Spleen (tissue), 11 donors: ENCODE data around the gene SCG5. TPM values are rescaled to one million over a fixed set of nuclear protein-coding genes. Genes with fewer than 3 reads are reported as not detected.

Source experiments
- DNase-seq: peaks from one replicate; pipeline ENCODE4 v3.0.0-alpha.2; 2020
- H3K27ac ChIP-seq, 8 donors: fragments of 200-600 bp; sonication (generic) in 7 of 8; 1 replicate in 4 of 8; 2 replicates in 4 of 8; pipeline versions ENCODE4 v1.5.0 to v1.8.0; 2016 to 2021; ENCODE audit warnings: inconsistent platforms in 4 of 8, mild to moderate bottlenecking in 4 of 8, moderate library complexity in 1 of 8
- H3K27me3 ChIP-seq, 7 donors: fragments of 200-600 bp; sonication (generic) in 6 of 7; replicated peaks in 1 of 7; 1 replicate in 4 of 7; 2 replicates in 3 of 7; pipeline versions ENCODE4 v1.5.0 to v1.8.0; 2016 to 2021; ENCODE audit warnings: inconsistent platforms in 3 of 7, mild to moderate bottlenecking in 1 of 7
- H3K36me3 ChIP-seq, 6 donors: fragments of 200-600 bp; sonication (generic) in 5 of 6; 1 replicate in 4 of 6; 2 replicates in 2 of 6; pipeline versions ENCODE4 v1.5.0 to v1.8.0; 2016 to 2021; ENCODE audit warnings: inconsistent platforms in 2 of 6
- H3K4me1 ChIP-seq, 6 donors: fragments of 200-600 bp; sonication (generic) in 5 of 6; 1 replicate in 3 of 6; 2 replicates in 3 of 6; pipeline versions ENCODE4 v1.5.0 to v1.8.0; 2016 to 2021; ENCODE audit warnings: inconsistent platforms in 3 of 6
- H3K4me3 ChIP-seq, 8 donors: fragments of 200-600 bp; sonication (generic) in 7 of 8; 1 replicate in 4 of 8; 2 replicates in 4 of 8; pipeline versions ENCODE4 v1.5.0 to v1.8.0; 2016 to 2021; ENCODE audit warnings: inconsistent platforms in 4 of 8, mild to moderate bottlenecking in 4 of 8, moderate library complexity in 2 of 8
- H3K9me3 ChIP-seq, 8 donors: fragments of 200-600 bp; sonication (generic) in 7 of 8; 1 replicate in 4 of 8; 2 replicates in 4 of 8; pipeline versions ENCODE4 v1.5.0 to v1.8.0; 2016 to 2021; ENCODE audit warnings: inconsistent platforms in 4 of 8
- CTCF ChIP-seq, 11 experiments: fragments of 200-600 bp in 7 of 11; fragments of 450-650 bp in 4 of 11; sonication (generic) in 4 of 11; IDR thresholded peaks in 8 of 11; conservative IDR thresholded peaks in 3 of 11; 1 replicate in 7 of 11; 2 replicates in 4 of 11; pipeline versions ENCODE4 v1.4.0 to v1.8.0; 2016 to 2021; ENCODE audit warnings: antibody characterized with exemption in 11 of 11, inconsistent platforms in 4 of 11, mild to moderate bottlenecking in 1 of 11
- POLR2A ChIP-seq, 3 donors: fragments of 450-650 bp; IDR thresholded peaks; one replicate each; pipeline ENCODE4 v1.5.1; 2017; ENCODE audit warnings: antibody characterized with exemption in 3 of 3, mild to moderate bottlenecking in 1 of 3
- POLR2AphosphoS5 ChIP-seq, 3 donors: sonication (generic); formaldehyde crosslinking; IDR thresholded peaks; one replicate each; pipeline ENCODE4 v1.5.1; 2017; ENCODE audit warnings: antibody characterized with exemption in 3 of 3
- WGBS, 5 donors: extraction: QIAGEN DNeasy Blood & Tissue Kit in 3 of 5; methylation state at CpG; one replicate each; pipeline versions ENCODE4 v1.1.5 to v1.1.7; 2013 to 2018; 5-methylcytosine and 5-hydroxymethylcytosine counted together
- intact Hi-C: fragments of 100-400 bp; cut with DNase I; formaldehyde crosslinking; loops from one replicate; pipeline ENCODE4 v1.15.0; 2023; ENCODE audit warnings: low total_unique reads
- polyA plus RNA-seq, 3 donors: library from polyadenylated mRNA; stranded (reverse); fragments of 200-250 nt; gene quantifications; one replicate each; pipeline ENCODE4 v1.2.1, GENCODE V29; 2013
- total RNA-seq, 7 donors: library from RNA; depleted of rRNA in 3 of 7; stranded (reverse); fragments of >200 nt in 3 of 7; fragmentation: NEBNext Ultra II Directional in 4 of 7; extraction: Animal tissue kit (Norgen Biotek cat#: 25700) in 4 of 7; gene quantifications; one replicate each; pipeline versions ENCODE4 v1.1.0 to v1.2.1, GENCODE V29; 2016 to 2021
- donor health status: healthy with polysubstance abuse.
- donor health status: DM: no; HTN: no; CAD: no; lungs with moderate emphysema.
- donor health status: DM: no; HTN: no; CAD: no.
- donor health status: Bipolar disorder and iron deficiency.
- donor health status: healthy.
- donor health status: DM: no; HTN: no; CAD: no.
- donor health status: DM: yes; HTN: yes; CAD: no.

SCG5 gene
- total and polyA plus RNA-seq, 10 donors, result 0.54 to 2.4 (median 1.2) TPM; not detected in 5

DNA sequence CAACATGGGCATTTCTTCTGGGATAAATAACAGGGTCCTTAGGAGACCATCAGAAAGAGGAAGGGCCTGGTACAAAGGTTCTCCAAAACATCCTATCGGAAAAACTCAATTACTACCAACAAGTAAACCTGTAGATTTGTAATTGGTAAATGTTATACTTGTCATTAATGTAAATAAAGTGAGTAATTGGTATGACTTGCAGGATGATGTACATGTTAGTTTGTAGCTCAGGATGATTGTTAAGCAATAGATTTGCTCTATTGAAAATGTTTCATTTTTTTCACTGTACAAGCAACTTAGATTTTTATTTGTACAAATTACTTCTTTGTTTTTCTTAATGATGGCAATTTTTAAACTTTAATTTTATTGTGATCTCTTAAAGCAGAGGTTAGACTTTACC is 3.8 kb upstream of the SCG5 start:
- no peak for DNase-seq
- peaks cover 0 to 13% (median 0%) of the 10 kb centered on the region in 7 donors for H3K27me3 ChIP-seq
- H3K27ac ChIP-seq, result no peak overlapping the region
- 95 to 100% (median 97%) methylated on average over 1 of the region's 1 CpG for WGBS, 5 donors
- peaks cover 0 to 74% (median 8%) of the 10 kb centered on the region in 6 donors for H3K36me3 ChIP-seq
- intact Hi-C loops, result no loop called here
- no peak for TF ChIP-seq POLR2A (IDR thresholded peaks at IDR 0.05)
- no peak for TF ChIP-seq POLR2AphosphoS5 (IDR thresholded peaks at IDR 0.05)
- TF ChIP-seq CTCF (IDR thresholded peaks at IDR 0.05 in 8 of 11, conservative IDR thresholded peaks at IDR 0.05 in 3 of 11), result no peak
- no peak overlapping the region for H3K4me3 ChIP-seq
- H3K4me1 ChIP-seq, result peaks cover 0 to 12% (median 0%) of the 10 kb centered on the region in 6 donors
- no peaks in the 10 kb centered on the region for H3K9me3 ChIP-seq

DNA sequence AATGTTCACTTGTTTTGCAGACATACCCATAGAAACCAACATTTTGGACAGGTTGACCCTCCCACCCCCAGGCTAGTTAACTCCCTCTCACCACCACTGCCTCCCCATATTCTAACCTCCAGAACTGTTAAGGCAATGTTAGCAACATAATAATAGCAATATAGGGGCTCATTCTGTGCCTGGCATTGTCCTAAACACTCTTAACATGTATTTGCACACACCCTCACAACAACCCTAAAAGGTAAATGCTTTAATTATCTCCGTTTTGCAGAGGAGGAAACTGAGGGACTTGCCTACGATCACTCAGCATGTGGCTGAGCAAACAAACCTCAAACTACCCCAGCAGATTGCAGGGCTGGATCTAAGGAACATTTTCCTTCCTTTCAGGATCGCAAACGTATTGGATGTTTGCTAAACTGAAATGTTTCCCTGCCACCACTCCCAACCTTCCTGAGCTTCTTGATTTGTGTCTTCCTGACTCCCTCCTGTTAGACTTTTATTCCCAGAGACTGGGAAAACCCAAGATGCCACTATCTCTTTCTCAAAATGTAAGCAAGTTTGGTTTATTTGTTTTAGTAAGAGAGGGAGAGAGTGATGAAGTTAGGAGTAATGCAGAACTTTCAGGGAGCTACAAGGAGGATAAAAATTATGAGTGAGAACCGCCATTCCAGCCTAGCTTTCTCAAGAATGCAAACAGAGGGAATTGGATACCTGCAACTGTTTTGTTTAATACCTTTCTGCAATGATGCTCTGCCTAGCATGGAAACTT is 1.3 kb downstream of the SCG5 start:
- intact Hi-C loops, result no loop called here
- TF ChIP-seq POLR2A (IDR thresholded peaks at IDR 0.05), result no peak
- no peaks in the 10 kb centered on the region for H3K9me3 ChIP-seq
- no peak for DNase-seq
- peaks cover 0 to 27% (median 0%) of the 10 kb centered on the region in 6 donors for H3K36me3 ChIP-seq
- H3K4me3 ChIP-seq, result no peak overlapping the region
- no peaks in the 10 kb centered on the region for H3K4me1 ChIP-seq
- peaks cover 0 to 13% (median 0%) of the 10 kb centered on the region in 7 donors for H3K27me3 ChIP-seq
- 80 to 84% (median 82%) methylated on average over 5 of the region's 5 CpGs for WGBS, 5 donors
- no peak overlapping the region for H3K27ac ChIP-seq

GRCh38 chr15:32643907-32644445 is 2.5 kb downstream of the SCG5 start:
- Histone ChIP-seq H3K36me3 (peaks cover 0 to 20% (median 0%) of the 10 kb centered on the region in 6 donors), H3K27ac (no peak overlapping the region), H3K4me1 (no peaks in the 10 kb centered on the region), H3K9me3 (no peaks in the 10 kb centered on the region), H3K4me3 (no peak overlapping the region), H3K27me3 (peaks cover 0 to 13% (median 0%) of the 10 kb centered on the region in 7 donors)
- intact Hi-C loops, result no loop called here
- TF ChIP-seq CTCF (IDR thresholded peaks at IDR 0.05 in 8 of 11, conservative IDR thresholded peaks at IDR 0.05 in 3 of 11), result no peak
- no peak for TF ChIP-seq POLR2A (IDR thresholded peaks at IDR 0.05)
- no peak for TF ChIP-seq POLR2AphosphoS5 (IDR thresholded peaks at IDR 0.05)
- no peak for DNase-seq
- 95 to 100% (median 98%) methylated on average over 1 of the region's 1 CpG for WGBS, 5 donors

- Histone ChIP-seq H3K27ac (no peak overlapping the region), H3K4me1 (no peaks in the 10 kb centered on the region), H3K4me3 (no peak overlapping the region), H3K27me3 (peaks cover 0 to 12% (median 0%) of the 10 kb centered on the region in 7 donors), H3K9me3 (no peaks in the 10 kb centered on the region), H3K36me3 (peaks cover 0 to 8% (median 0%) of the 10 kb centered on the region in 6 donors)
- intact Hi-C loops, result no loop called here
- 61 to 75% (median 68%) methylated on average over 5 of the region's 5 CpGs for WGBS, 5 donors
- no peak for TF ChIP-seq POLR2AphosphoS5 (IDR thresholded peaks at IDR 0.05)
- no peak for TF ChIP-seq POLR2A (IDR thresholded peaks at IDR 0.05)
- no peak for TF ChIP-seq CTCF (IDR thresholded peaks at IDR 0.05 in 8 of 11, conservative IDR thresholded peaks at IDR 0.05 in 3 of 11)
- no peak for DNase-seq
Observed at GRCh38 chr15:32646291-32646690, 4.8 kb downstream of the SCG5 start.
